PFSK-1 (cell line): ENCODE data around the gene BCR.

ENCODE experiments used
- FOXP2 ChIP-seq: optimal IDR thresholded peaks from 2 replicates; pipeline ENCODE3; 2011; ENCODE audit warnings: borderline replicate concordance, control low read depth, inconsistent platforms; ENCODE audit not compliant: insufficient read depth; ENCODE audit errors: extremely low read length, extremely low read depth
- POLR2AphosphoS5 ChIP-seq: IDR thresholded peaks from 2 replicates; pipeline ENCODE4 v1.6.1; 2012; ENCODE audit warnings: low read depth, mild to moderate bottlenecking, control low read depth, low read length, moderate library complexity
- SIN3A ChIP-seq: IDR thresholded peaks from 2 replicates; pipeline ENCODE4 v1.6.1; 2012; ENCODE audit warnings: mild to moderate bottlenecking, low read length, moderate library complexity, borderline replicate concordance; ENCODE audit not compliant: insufficient read depth
- TAF1 ChIP-seq: IDR thresholded peaks from 2 replicates; pipeline ENCODE4 v1.6.1; 2012; ENCODE audit warnings: low read length, control low read depth, borderline replicate concordance; ENCODE audit not compliant: insufficient read depth
- TF ChIP-seq, protein P1 (sequence below), 2 experiments: IDR thresholded peaks; 2 replicates each; pipeline versions ENCODE4 v1.6.1 to v1.8.0; 2011 to 2012; ENCODE audit warnings: low read depth in 2 of 2, low read length in 2 of 2, control low read depth in 1 of 2, inconsistent platforms in 1 of 2, mild to moderate bottlenecking in 1 of 2, moderate library complexity in 1 of 2; ENCODE audit not compliant: insufficient read depth in 1 of 2

The BCR gene

DNA sequence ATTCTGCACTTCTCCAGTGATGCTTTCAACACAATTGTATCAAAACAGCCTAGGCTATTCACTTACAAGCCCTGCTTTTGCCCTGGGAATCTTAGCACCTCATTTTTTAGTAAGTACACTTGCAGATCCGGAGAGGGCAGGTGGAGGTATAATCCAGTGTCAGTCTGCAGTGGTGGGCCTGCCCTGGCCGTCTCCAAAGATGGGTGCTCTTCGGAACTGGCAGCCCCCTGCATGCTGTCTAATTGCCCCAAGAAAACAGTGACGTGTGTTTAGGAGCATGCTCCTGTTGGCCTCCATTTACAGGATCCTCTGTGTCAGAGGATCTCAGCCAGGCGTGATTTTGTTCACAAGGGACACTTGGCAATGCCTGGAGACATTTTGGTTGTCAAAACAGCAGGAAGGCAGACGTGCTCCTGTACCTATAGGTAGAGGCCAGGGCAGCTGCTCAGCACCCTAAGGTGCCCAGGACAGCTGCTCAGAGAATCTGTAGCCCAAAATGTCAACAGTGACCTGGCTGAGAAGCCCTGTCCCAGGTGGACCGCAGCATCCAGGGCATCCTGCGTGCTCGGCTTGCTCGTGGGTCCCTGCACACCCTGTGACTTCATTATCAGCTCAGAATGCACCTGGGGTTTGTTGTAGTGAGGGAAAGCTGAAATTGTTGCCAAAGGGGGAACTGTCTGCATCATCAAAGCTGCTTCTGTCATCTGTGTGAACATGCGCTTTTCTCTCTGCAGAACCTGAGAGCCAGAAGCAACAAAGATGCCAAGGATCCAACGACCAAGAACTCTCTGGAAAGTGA is 90.7 kb downstream of the BCR start:
- TF ChIP-seq POLR2AphosphoS5, result no peak
- TF ChIP-seq, protein P1, sequence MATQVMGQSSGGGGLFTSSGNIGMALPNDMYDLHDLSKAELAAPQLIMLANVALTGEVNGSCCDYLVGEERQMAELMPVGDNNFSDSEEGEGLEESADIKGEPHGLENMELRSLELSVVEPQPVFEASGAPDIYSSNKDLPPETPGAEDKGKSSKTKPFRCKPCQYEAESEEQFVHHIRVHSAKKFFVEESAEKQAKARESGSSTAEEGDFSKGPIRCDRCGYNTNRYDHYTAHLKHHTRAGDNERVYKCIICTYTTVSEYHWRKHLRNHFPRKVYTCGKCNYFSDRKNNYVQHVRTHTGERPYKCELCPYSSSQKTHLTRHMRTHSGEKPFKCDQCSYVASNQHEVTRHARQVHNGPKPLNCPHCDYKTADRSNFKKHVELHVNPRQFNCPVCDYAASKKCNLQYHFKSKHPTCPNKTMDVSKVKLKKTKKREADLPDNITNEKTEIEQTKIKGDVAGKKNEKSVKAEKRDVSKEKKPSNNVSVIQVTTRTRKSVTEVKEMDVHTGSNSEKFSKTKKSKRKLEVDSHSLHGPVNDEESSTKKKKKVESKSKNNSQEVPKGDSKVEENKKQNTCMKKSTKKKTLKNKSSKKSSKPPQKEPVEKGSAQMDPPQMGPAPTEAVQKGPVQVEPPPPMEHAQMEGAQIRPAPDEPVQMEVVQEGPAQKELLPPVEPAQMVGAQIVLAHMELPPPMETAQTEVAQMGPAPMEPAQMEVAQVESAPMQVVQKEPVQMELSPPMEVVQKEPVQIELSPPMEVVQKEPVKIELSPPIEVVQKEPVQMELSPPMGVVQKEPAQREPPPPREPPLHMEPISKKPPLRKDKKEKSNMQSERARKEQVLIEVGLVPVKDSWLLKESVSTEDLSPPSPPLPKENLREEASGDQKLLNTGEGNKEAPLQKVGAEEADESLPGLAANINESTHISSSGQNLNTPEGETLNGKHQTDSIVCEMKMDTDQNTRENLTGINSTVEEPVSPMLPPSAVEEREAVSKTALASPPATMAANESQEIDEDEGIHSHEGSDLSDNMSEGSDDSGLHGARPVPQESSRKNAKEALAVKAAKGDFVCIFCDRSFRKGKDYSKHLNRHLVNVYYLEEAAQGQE (IDR thresholded peaks at IDR 0.05; ENCODE audit: insufficient read depth in 1 of 2, low read depth in 2 of 2, low read length in 2 of 2), result no peak
- TF ChIP-seq FOXP2, result no peak
- TF ChIP-seq SIN3A, result no peak
- TF ChIP-seq TAF1, result no peak

DNA sequence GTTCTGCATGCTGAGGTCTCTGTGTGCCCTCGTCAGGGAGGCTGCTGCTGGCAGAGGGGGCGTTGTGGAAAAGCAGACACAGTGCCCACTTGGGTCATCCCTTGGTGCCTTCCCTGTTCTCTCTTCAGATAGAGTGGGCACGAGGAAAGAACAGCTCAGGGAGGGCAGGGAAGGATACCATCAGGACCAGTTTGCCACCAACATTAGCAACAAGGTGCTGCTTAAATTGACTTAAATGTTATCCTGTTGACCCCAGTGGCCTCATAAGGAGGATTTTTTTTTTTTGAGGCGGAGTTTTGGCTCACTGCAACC is 91.2 kb downstream of the BCR start:
- TF ChIP-seq POLR2AphosphoS5, result no peak
- TF ChIP-seq TAF1, result no peak
- TF ChIP-seq, protein P1 (IDR thresholded peaks at IDR 0.05; ENCODE audit: insufficient read depth in 1 of 2, low read depth in 2 of 2, low read length in 2 of 2), result no peak
- TF ChIP-seq SIN3A, result no peak
- TF ChIP-seq FOXP2, result no peak

DNA sequence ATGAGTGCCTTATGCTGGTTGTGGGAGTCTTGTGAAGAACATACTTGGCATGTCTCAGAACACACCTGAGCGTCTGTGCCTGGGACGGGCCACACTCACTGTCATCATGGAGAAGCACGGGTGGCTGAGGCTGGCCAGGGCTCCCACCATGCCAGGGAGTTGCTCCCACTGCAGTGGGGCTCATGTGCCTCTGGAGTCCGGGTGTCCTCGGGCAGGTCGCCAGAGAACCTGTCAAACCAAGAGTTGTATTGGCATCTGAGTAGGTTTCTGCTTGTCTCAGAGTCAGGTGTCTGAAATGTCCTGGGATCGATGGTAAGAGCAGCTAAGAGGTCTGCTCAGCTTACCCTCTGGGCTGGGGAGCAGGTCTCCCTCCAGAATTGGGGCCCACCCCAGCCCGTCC is 92.1 kb downstream of the BCR start:
- TF ChIP-seq POLR2AphosphoS5 (no peak), TAF1 (no peak), FOXP2 (no peak), SIN3A (no peak)
- TF ChIP-seq, protein P1 (IDR thresholded peaks at IDR 0.05; ENCODE audit: insufficient read depth in 1 of 2, low read depth in 2 of 2, low read length in 2 of 2), result no peak

DNA sequence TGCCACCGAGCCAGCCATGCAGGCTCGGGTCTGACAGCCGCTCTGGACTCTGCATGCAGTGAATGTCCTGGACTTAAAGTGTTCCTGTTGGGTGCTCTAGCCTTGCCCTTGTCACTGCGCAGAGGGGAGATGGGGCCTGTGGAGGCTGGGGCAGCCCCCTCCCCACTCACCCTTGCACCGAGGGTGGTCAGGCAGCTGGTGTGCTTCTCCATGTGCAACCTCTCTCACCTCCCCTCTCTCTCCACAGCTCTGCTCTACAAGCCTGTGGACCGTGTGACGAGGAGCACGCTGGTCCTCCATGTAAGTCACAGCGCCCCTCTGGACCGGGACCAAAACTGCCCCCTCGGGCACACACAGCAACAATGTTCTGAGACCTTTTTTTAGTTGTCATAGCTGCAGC is 92.5 kb downstream of the BCR start:
- TF ChIP-seq FOXP2 (no peak), TAF1 (no peak), SIN3A (no peak), POLR2AphosphoS5 (no peak)
- TF ChIP-seq, protein P1 (IDR thresholded peaks at IDR 0.05; ENCODE audit: insufficient read depth in 1 of 2, low read depth in 2 of 2, low read length in 2 of 2), result no peak
